Natural killer cell (primary cell): ENCODE measurements around the gene TMEM129. TPM values are rescaled to one million over a fixed set of nuclear protein-coding genes. Genes with fewer than 3 reads are reported as not detected.
A peak's percentile ranks its signal among the peaks of the same experiment; 100 is the strongest.

Source experiments
- ATAC-seq, 3 donors: fragments of 150-1000 bp in 2 of 3; fragments of 200-7000 bp in 1 of 3; cut with Tn5 transposase; 1 replicate in 1 of 3; 2 replicates in 2 of 3; pipeline ENCODE4 v1.10.0; 2021; ENCODE audit warnings: mild to moderate bottlenecking in 2 of 3, moderate library complexity in 2 of 3
- DNase-seq, 2 donors: peaks; one replicate each; pipeline versions ENCODE4 v3.0.0 to v3.0.0-alpha.2; 2013 to 2021; ENCODE audit warnings: mixed read lengths in 1 of 2
- H3K27ac ChIP-seq: one replicate; pipeline ENCODE4 v1.5.1; 2013; ENCODE audit warnings: mild to moderate bottlenecking, low read length
- H3K27me3 ChIP-seq: one replicate; pipeline ENCODE4 v1.6.1; 2013; ENCODE audit warnings: low read length; ENCODE audit not compliant: control insufficient read depth, insufficient read depth
- H3K36me3 ChIP-seq: one replicate; pipeline ENCODE4 v1.6.1; 2013; ENCODE audit warnings: low read length; ENCODE audit not compliant: control insufficient read depth, insufficient read depth
- H3K4me1 ChIP-seq: one replicate; pipeline ENCODE4 v1.6.1; 2013; ENCODE audit warnings: low read length; ENCODE audit not compliant: control insufficient read depth, insufficient read depth
- H3K4me3 ChIP-seq: one replicate; pipeline ENCODE4 v1.5.1; 2013; ENCODE audit warnings: low read length
- H3K9me3 ChIP-seq: one replicate; pipeline ENCODE4 v1.6.1; 2013; ENCODE audit warnings: low read length; ENCODE audit not compliant: control insufficient read depth, insufficient read depth
- H3K27ac Mint-ChIP-seq, 2 donors: one replicate each; pipeline ENCODE4 v1.8.0; 2022; ENCODE audit warnings: mild to moderate bottlenecking in 2 of 2, mixed read lengths in 2 of 2, moderate library complexity in 1 of 2
- H3K27me3 Mint-ChIP-seq, 2 donors: one replicate each; pipeline ENCODE4 v1.8.0; 2022; ENCODE audit warnings: low read depth in 2 of 2, mixed read lengths in 2 of 2
- H3K36me3 Mint-ChIP-seq: one replicate; pipeline ENCODE4 v1.8.0; 2022; ENCODE audit warnings: mixed read lengths
- H3K4me1 Mint-ChIP-seq, 2 donors: one replicate each; pipeline ENCODE4 v1.8.0; 2022; ENCODE audit warnings: mixed read lengths in 2 of 2
- H3K4me3 Mint-ChIP-seq: one replicate; pipeline ENCODE4 v1.8.0; 2022; ENCODE audit warnings: mild to moderate bottlenecking, moderate library complexity, mixed read lengths
- H3K9me3 Mint-ChIP-seq, 2 donors: one replicate each; pipeline ENCODE4 v1.8.0; 2022; ENCODE audit warnings: mixed read lengths in 2 of 2
- WGBS: methylation state at CpG from one replicate; pipeline ENCODE4 v1.1.7; 2013; ENCODE audit warnings: missing lambda C conversion rate; ENCODE audit not compliant: insufficient coverage; 5-methylcytosine and 5-hydroxymethylcytosine counted together
- intact Hi-C: fragments of 100-400 bp; cut with micrococcal nuclease; formaldehyde crosslinking; loops from one replicate; pipeline ENCODE4 v1.14.2; 2022
- total RNA-seq, 4 donors: library from RNA; stranded (reverse); fragments of 120-200 nt in 1 of 4; gene quantifications; one replicate each; pipeline versions ENCODE4 v1.2.3 to v1.2.4, GENCODE V29; 2013 to 2022
- TF ChIP-seq, protein P1 (sequence below): fragments of 200-600 bp; IDR thresholded peaks from one replicate; pipeline ENCODE4 v1.8.0; 2022; ENCODE audit warnings: antibody characterized with exemption

TMEM129 gene
- total RNA-seq, 3 donors from 2014 or later (not counting 1 experiment from before 2014, with no cell fraction given), result 18.2 to 26.9 (median 20.8) TPM

GRCh38 chr4:1769692-1770091 is 48.6 kb upstream of the TMEM129 start:
- Histone ChIP-seq H3K27me3 (peaks cover 12% of the 10 kb centered on the region), H3K4me3 (no peak overlapping the region), H3K36me3 (no peaks in the 10 kb centered on the region), H3K9me3 (no peaks in the 10 kb centered on the region), H3K27ac (no peak overlapping the region), H3K4me1 (peaks cover 5% of the 10 kb centered on the region)
- 82% methylated on average over 6 of the region's 6 CpGs for whole genome bisulfite sequencing
- Mint-ChIP-seq H3K27me3 (peaks cover 7 to 18% of the 10 kb centered on the region in 2 donors), H3K36me3 (no peaks in the 10 kb centered on the region), H3K27ac (no peak overlapping the region), H3K4me1 (peaks cover 0 to 9% of the 10 kb centered on the region in 2 donors), H3K4me3 (no peak overlapping the region), H3K9me3 (no peaks in the 10 kb centered on the region)
- intact Hi-C loops, result no loop called here
- TF ChIP-seq, protein P1, sequence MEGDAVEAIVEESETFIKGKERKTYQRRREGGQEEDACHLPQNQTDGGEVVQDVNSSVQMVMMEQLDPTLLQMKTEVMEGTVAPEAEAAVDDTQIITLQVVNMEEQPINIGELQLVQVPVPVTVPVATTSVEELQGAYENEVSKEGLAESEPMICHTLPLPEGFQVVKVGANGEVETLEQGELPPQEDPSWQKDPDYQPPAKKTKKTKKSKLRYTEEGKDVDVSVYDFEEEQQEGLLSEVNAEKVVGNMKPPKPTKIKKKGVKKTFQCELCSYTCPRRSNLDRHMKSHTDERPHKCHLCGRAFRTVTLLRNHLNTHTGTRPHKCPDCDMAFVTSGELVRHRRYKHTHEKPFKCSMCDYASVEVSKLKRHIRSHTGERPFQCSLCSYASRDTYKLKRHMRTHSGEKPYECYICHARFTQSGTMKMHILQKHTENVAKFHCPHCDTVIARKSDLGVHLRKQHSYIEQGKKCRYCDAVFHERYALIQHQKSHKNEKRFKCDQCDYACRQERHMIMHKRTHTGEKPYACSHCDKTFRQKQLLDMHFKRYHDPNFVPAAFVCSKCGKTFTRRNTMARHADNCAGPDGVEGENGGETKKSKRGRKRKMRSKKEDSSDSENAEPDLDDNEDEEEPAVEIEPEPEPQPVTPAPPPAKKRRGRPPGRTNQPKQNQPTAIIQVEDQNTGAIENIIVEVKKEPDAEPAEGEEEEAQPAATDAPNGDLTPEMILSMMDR, result no peak
- DNase-seq (no peak), ATAC-seq (no peak)

- H3K4me3 ChIP-seq, result no peak overlapping the region
- peaks cover 0 to 9% of the 10 kb centered on the region in 2 donors for H3K4me1 Mint-ChIP-seq
- ATAC-seq (no peak), DNase-seq (no peak)
- no peaks in the 10 kb centered on the region for H3K9me3 ChIP-seq
- no peak overlapping the region for H3K27ac ChIP-seq
- H3K36me3 Mint-ChIP-seq, result no peaks in the 10 kb centered on the region
- no peaks in the 10 kb centered on the region for H3K36me3 ChIP-seq
- no peaks in the 10 kb centered on the region for H3K9me3 Mint-ChIP-seq
- peaks cover 7 to 21% of the 10 kb centered on the region in 2 donors for H3K27me3 Mint-ChIP-seq
- peak overlapping the region; percentile 64 for H3K4me3 Mint-ChIP-seq
- 50% methylated on average over 23 of the region's 23 CpGs for WGBS
- H3K27ac Mint-ChIP-seq, result no peak overlapping the region
- H3K4me1 ChIP-seq, result peaks cover 5% of the 10 kb centered on the region
- peaks cover 16% of the 10 kb centered on the region for H3K27me3 ChIP-seq
- intact Hi-C loops, result no loop called here
- TF ChIP-seq, protein P1, result no peak
These were observed 47.4 kb upstream of the TMEM129 start for GRCh38 chr4:1768367-1769034.

DNA sequence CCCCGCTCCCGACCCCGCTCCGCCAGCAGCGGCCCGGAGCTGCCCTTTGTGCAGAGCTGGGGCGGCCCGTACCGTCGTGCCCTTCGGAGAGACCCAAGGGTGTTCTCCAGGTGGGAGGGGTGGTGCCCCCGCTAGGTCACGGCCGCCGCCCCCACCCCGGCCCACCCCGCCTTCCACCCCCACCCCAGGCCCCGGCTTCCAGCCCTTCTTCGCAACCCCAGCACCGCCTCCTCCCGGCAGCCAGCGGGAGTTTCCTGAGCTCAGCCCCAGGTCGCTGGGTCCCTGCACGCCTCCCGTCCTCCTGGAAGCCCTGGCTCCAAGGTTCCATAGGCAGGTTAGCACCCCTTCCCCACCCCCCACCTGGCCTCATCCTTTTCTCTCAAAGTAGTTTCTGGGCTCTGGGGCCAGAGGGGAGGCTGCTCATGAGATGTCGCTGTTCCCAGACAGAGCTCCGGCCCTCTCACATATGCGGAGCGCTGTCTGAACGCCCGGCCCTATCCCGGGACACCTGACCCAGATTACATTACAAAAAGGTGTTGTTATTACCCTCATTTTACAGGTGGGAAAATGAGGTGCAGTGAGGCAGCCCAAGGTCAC is 46.7 kb upstream of the TMEM129 start:
- Mint-ChIP-seq H3K9me3 (no peaks in the 10 kb centered on the region), H3K27ac (no peak overlapping the region), H3K36me3 (no peaks in the 10 kb centered on the region), H3K27me3 (peaks cover 7 to 21% of the 10 kb centered on the region in 2 donors), H3K4me1 (peaks cover 0 to 9% of the 10 kb centered on the region in 2 donors), H3K4me3 (peak overlapping the region; percentile 31)
- intact Hi-C loops, result no loop called here
- no peak overlapping the region for H3K4me3 ChIP-seq
- TF ChIP-seq, protein P1, result no peak
- H3K4me1 ChIP-seq, result peaks cover 5% of the 10 kb centered on the region
- WGBS, result 34% methylated on average over 22 of the region's 32 CpGs
- no peaks in the 10 kb centered on the region for H3K9me3 ChIP-seq
- H3K27ac ChIP-seq, result no peak overlapping the region
- H3K27me3 ChIP-seq, result peaks cover 16% of the 10 kb centered on the region
- H3K36me3 ChIP-seq, result no peaks in the 10 kb centered on the region
- DNase-seq (peak in 1 of 2 donors; percentile 48), ATAC-seq (peak in 2 of 3 donors; percentile 24 to 36)
